ENCODE results near the gene CD44.

- TF ChIP-seq CTCF (IDR thresholded peaks at IDR 0.05; ENCODE audit: insufficient read depth, low read length, poor library complexity, severe bottlenecking), result no peak
- no peak for TF ChIP-seq EZH2phosphoT487 (conservative IDR thresholded peaks at IDR 0.05; ENCODE audit: low read length)
These were observed 913 bp upstream of the CD44 start for GRCh38 chr11:35138058-35138457.

Measured in SU-DHL-6 (cell line).